Immature natural killer cell (primary cell): ENCODE results near the gene LRRC71. TPM values are rescaled to one million over a fixed set of nuclear protein-coding genes. Genes with fewer than 3 reads are reported as not detected.

Source experiments
- DNase-seq, 3 donors: peaks; one replicate each; pipeline ENCODE4 v3.0.0; 2022; ENCODE audit warnings: mixed read lengths in 1 of 3
- H3K27ac Mint-ChIP-seq, 6 donors: one replicate each; pipeline ENCODE4 v1.8.0; 2020; ENCODE audit warnings: mixed read lengths in 6 of 6, mild to moderate bottlenecking in 5 of 6, inconsistent platforms in 4 of 6, moderate library complexity in 3 of 6
- H3K27me3 Mint-ChIP-seq, 3 donors: one replicate each; pipeline ENCODE4 v1.8.0; 2020 to 2021; ENCODE audit warnings: low read depth in 3 of 3, mild to moderate bottlenecking in 3 of 3, mixed read lengths in 3 of 3, moderate library complexity in 3 of 3, inconsistent platforms in 1 of 3
- H3K36me3 Mint-ChIP-seq, 3 donors: one replicate each; pipeline ENCODE4 v1.8.0; 2020; ENCODE audit warnings: mixed read lengths in 3 of 3, inconsistent platforms in 2 of 3, mild to moderate bottlenecking in 2 of 3
- H3K4me1 Mint-ChIP-seq, 2 donors: one replicate each; pipeline ENCODE4 v1.8.0; 2020; ENCODE audit warnings: inconsistent platforms in 2 of 2, mild to moderate bottlenecking in 2 of 2, mixed read lengths in 2 of 2, moderate library complexity in 1 of 2
- H3K4me3 Mint-ChIP-seq, 5 donors: one replicate each; pipeline ENCODE4 v1.8.0; 2020; ENCODE audit warnings: mild to moderate bottlenecking in 5 of 5, mixed read lengths in 5 of 5, inconsistent platforms in 3 of 5, moderate library complexity in 3 of 5
- H3K9me3 Mint-ChIP-seq, 6 donors: one replicate each; pipeline ENCODE4 v1.8.0; 2020; ENCODE audit warnings: mild to moderate bottlenecking in 6 of 6, mixed read lengths in 6 of 6, inconsistent platforms in 4 of 6, moderate library complexity in 3 of 6
- polyA plus RNA-seq, 3 donors: library from polyadenylated mRNA; unstranded; fragments of 300-500 nt; fragmentation: Illumina TruSeq; gene quantifications; one replicate each; pipeline ENCODE4 v1.2.3, GENCODE V29; 2021

Gene LRRC71
- polyA plus RNA-seq, 3 donors from 2014 or later, result not detected

- H3K4me1 Mint-ChIP-seq, result no peaks in the 10 kb centered on the region
- H3K27ac Mint-ChIP-seq, result peak overlapping the region in 1 of 6 donors; percentile 31
- no peak overlapping the region for H3K4me3 Mint-ChIP-seq
- peaks cover 6 to 10% (median 9%) of the 10 kb centered on the region in 3 donors for H3K27me3 Mint-ChIP-seq
- peaks cover 0 to 3% (median 0%) of the 10 kb centered on the region in 3 donors for H3K36me3 Mint-ChIP-seq
- no peak for DNase-seq
- no peaks in the 10 kb centered on the region for H3K9me3 Mint-ChIP-seq
Observed at GRCh38 chr1:156884560-156885184, 35.8 kb upstream of the LRRC71 start.

GRCh38 chr1:156885314-156885713 is 35.1 kb upstream of the LRRC71 start:
- H3K36me3 Mint-ChIP-seq, result peaks cover 0 to 3% (median 0%) of the 10 kb centered on the region in 3 donors
- no peak overlapping the region for H3K4me3 Mint-ChIP-seq
- no peak for DNase-seq
- H3K27me3 Mint-ChIP-seq, result peaks cover 8 to 14% (median 9%) of the 10 kb centered on the region in 3 donors
- no peaks in the 10 kb centered on the region for H3K9me3 Mint-ChIP-seq
- H3K4me1 Mint-ChIP-seq, result no peaks in the 10 kb centered on the region
- no peak overlapping the region for H3K27ac Mint-ChIP-seq

DNA sequence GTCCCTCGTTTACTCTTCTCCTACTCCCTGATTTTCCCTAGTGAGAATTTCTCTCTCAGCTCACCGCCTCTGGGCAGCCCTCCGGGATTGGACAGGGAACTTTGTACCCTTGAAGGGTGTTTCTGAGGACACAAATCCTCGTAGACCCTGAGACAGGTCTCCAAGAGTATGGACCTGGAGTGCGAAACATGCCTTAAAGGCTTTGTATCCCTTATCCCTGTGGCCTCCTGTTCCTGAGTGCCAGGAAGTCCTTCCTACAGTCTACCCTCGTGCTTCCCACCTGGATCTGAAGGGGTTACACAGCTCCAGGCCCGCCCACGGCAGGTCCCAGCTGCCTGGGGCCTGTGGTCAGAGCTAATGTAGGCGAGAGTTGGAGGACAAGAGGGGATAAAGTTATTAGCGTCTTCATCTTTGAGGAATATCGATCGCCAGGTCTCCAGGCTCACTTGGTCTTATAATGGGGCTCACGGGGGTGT is 34.5 kb upstream of the LRRC71 start:
- H3K27ac Mint-ChIP-seq, result no peak overlapping the region
- no peaks in the 10 kb centered on the region for H3K9me3 Mint-ChIP-seq
- peaks cover 9 to 18% (median 10%) of the 10 kb centered on the region in 3 donors for H3K27me3 Mint-ChIP-seq
- H3K4me3 Mint-ChIP-seq, result no peak overlapping the region
- DNase-seq, result no peak
- no peaks in the 10 kb centered on the region for H3K4me1 Mint-ChIP-seq
- peaks cover 0 to 3% (median 0%) of the 10 kb centered on the region in 3 donors for H3K36me3 Mint-ChIP-seq

DNA sequence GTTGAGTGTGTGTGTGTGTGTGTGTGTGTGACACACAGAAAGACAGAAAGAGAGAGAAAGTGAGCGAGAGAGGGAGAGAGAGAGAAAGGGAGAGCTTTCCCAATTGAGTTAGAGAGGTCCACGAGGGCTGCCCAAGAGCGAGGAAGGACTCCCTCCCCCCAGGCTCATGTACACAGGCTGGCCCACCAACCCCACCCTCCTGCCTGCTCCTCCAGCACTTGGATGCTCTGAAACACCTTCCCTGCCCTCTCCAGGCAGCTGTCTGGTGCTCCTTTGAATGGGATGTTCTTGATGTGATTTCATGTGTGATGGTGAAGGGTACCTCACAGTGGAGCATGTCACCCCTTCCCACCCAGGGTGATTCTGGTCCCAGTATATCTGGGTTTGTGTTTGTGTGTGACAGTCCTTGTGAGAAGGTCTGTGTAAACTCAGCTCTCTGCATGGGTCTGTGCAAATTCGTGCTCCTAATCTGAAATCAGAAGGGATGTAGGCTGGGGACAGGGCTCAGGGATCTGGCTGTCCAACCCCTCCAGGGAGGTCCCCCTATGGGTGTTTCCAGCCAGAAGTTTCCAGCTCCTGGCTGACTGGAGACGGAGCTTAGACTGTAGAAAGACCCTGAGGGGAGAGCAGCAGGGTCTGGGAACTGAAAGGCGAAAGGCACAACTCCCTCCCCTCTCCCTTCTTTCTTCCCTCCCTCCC is 33.7 kb upstream of the LRRC71 start:
- Mint-ChIP-seq H3K9me3 (no peaks in the 10 kb centered on the region), H3K27ac (peak overlapping the region in 1 of 6 donors; percentile 55), H3K27me3 (peaks cover 10 to 25% (median 13%) of the 10 kb centered on the region in 3 donors), H3K36me3 (peaks cover 0 to 3% (median 0%) of the 10 kb centered on the region in 3 donors), H3K4me3 (no peak overlapping the region), H3K4me1 (peaks cover under 1 to 3% of the 10 kb centered on the region in 2 donors)
- DNase-seq, result no peak

GRCh38 chr1:156887317-156887716 is 33.1 kb upstream of the LRRC71 start:
- no peak overlapping the region for H3K4me3 Mint-ChIP-seq
- no peak for DNase-seq
- H3K27ac Mint-ChIP-seq, result no peak overlapping the region
- peaks cover 5 to 9% of the 10 kb centered on the region in 2 donors for H3K4me1 Mint-ChIP-seq
- peaks cover 14 to 28% (median 18%) of the 10 kb centered on the region in 3 donors for H3K27me3 Mint-ChIP-seq
- H3K9me3 Mint-ChIP-seq, result no peaks in the 10 kb centered on the region
- peaks cover 0 to 3% (median 0%) of the 10 kb centered on the region in 3 donors for H3K36me3 Mint-ChIP-seq

DNA sequence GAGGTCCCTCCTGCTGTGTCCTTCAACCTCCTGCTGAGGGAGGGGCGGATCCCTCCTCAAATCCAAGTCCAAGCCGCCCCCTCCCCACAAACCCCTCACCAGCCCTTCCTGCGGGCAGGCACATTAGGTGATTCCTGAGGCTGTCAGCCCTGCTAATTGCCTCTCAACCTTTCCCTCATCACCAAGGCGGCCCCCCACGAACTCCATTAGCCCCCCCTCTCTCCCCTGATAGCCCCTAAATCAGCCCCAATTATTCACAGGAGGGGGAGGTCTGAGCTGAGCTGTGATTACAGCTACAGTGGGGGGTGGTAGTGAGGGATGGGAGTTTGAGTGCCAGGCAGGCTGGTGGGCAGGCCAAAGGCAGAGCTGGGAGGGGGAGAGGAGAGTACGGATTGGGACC is 32.7 kb upstream of the LRRC71 start:
- H3K27me3 Mint-ChIP-seq, result peaks cover 17 to 31% (median 18%) of the 10 kb centered on the region in 3 donors
- no peak for DNase-seq
- peaks cover 6 to 10% of the 10 kb centered on the region in 2 donors for H3K4me1 Mint-ChIP-seq

GRCh38 chr1:156889802-156890580 is 30.4 kb upstream of the LRRC71 start:
- DNase-seq, result peak; percentile 47 to 52 (median 51)
- Mint-ChIP-seq H3K4me1 (peaks cover 10 to 11% of the 10 kb centered on the region in 2 donors), H3K4me3 (peak overlapping the region in 1 of 5 donors; percentile 3), H3K27me3 (peaks cover 13 to 31% (median 18%) of the 10 kb centered on the region in 3 donors), H3K36me3 (no peaks in the 10 kb centered on the region), H3K27ac (no peak overlapping the region), H3K9me3 (no peaks in the 10 kb centered on the region)

More for the DNA sequence above, 32.7 kb upstream of the LRRC71 start:
- Mint-ChIP-seq H3K36me3 (peaks cover 0 to 3% (median 0%) of the 10 kb centered on the region in 3 donors), H3K4me3 (no peak overlapping the region), H3K27ac (no peak overlapping the region), H3K9me3 (no peaks in the 10 kb centered on the region)

- Mint-ChIP-seq H3K27me3 (peaks cover 13 to 33% (median 16%) of the 10 kb centered on the region in 3 donors), H3K27ac (peak overlapping the region in 2 of 6 donors; percentile 7 to 37), H3K36me3 (no peaks in the 10 kb centered on the region), H3K4me3 (peak overlapping the region; percentile 60 to 79 (median 69)), H3K4me1 (peaks cover 10 to 11% of the 10 kb centered on the region in 2 donors), H3K9me3 (no peaks in the 10 kb centered on the region)
- peak; percentile 71 to 76 (median 73) for DNase-seq
Observed at GRCh38 chr1:156892190-156893047, 28.0 kb upstream of the LRRC71 start.

- Mint-ChIP-seq H3K9me3 (no peaks in the 10 kb centered on the region), H3K4me3 (peak within 1 kb of the TSS; percentile 60 to 79 (median 69)), H3K4me1 (peaks cover 10 to 11% of the 10 kb centered on the region in 2 donors), H3K36me3 (no peaks in the 10 kb centered on the region), H3K27ac (no peak within 1 kb of the TSS), H3K27me3 (peaks cover 13 to 37% (median 16%) of the 10 kb centered on the region in 3 donors)
- no peak for DNase-seq
Observed at GRCh38 chr1:156893048-156893953, 27.1 kb upstream of the LRRC71 start, which contains the start of gene PEAR1. Gene PEAR1, plus strand, starts transcription at chr1:156893718. Its CDS starts 10,209 bp downstream, at chr1:156903927.

- peak overlapping the region in 1 of 5 donors; percentile 38 for H3K4me3 Mint-ChIP-seq
- no peaks in the 10 kb centered on the region for H3K9me3 Mint-ChIP-seq
- peaks cover 10 to 11% of the 10 kb centered on the region in 2 donors for H3K4me1 Mint-ChIP-seq
- H3K27ac Mint-ChIP-seq, result no peak overlapping the region
- no peak for DNase-seq
- peaks cover 11 to 38% (median 16%) of the 10 kb centered on the region in 3 donors for H3K27me3 Mint-ChIP-seq
- H3K36me3 Mint-ChIP-seq, result no peaks in the 10 kb centered on the region
Observed at GRCh38 chr1:156894001-156894400, 26.4 kb upstream of the LRRC71 start.

GRCh38 chr1:156894711-156895454 is 25.5 kb upstream of the LRRC71 start:
- peaks cover 11 to 39% (median 16%) of the 10 kb centered on the region in 3 donors for H3K27me3 Mint-ChIP-seq
- H3K36me3 Mint-ChIP-seq, result no peaks in the 10 kb centered on the region
- H3K27ac Mint-ChIP-seq, result no peak overlapping the region
- no peaks in the 10 kb centered on the region for H3K9me3 Mint-ChIP-seq
- peak overlapping the region in 1 of 5 donors; percentile 6 for H3K4me3 Mint-ChIP-seq
- peaks cover 10 to 11% of the 10 kb centered on the region in 2 donors for H3K4me1 Mint-ChIP-seq
- no peak for DNase-seq
